Suppressor macrophage treated with lipopolysaccharide for 4 hours (primary cell): ENCODE results near the gene AP4M1.
A peak's percentile ranks its signal among the peaks of the same experiment; 100 is the strongest.
"Not testable (repeated sequence)": the region's sequence is repeated elsewhere in the genome, so short reads cannot be mapped to it uniquely, and the experiment has no call there.

ENCODE experiments used
- DNase-seq: peaks from one replicate; pipeline ENCODE4 v3.0.0-alpha.2; 2020

Gene AP4M1

GRCh38 chr7:100132697-100133151 is 31.3 kb downstream of the AP4M1 start:
- peak; percentile 71 for DNase-seq

- DNase-seq = no peak
Measured at GRCh38 chr7:100137851-100138760, 36.7 kb downstream of the AP4M1 start.

- no peak for DNase-seq
Measured at GRCh38 chr7:100141555-100141949, 40.1 kb downstream of the AP4M1 start.

- no peak for DNase-seq
Measured at GRCh38 chr7:100142461-100142860, 41.0 kb downstream of the AP4M1 start.

GRCh38 chr7:100146350-100146749 is 44.9 kb downstream of the AP4M1 start:
- not testable (repeated sequence) for DNase-seq

- DNase-seq = no peak
Measured at GRCh38 chr7:100147278-100147677, 45.8 kb downstream of the AP4M1 start.

GRCh38 chr7:100148225-100148558 is 46.7 kb downstream of the AP4M1 start:
- no peak for DNase-seq

- peak; percentile 99 for DNase-seq
Measured at GRCh38 chr7:100148559-100149328, 47.3 kb downstream of the AP4M1 start, which contains the start of gene LAMTOR4. LAMTOR4 (plus strand) TSS chr7:100148918; CDS start chr7:100148973, 55 bp downstream.

GRCh38 chr7:100152404-100152803 is 51.0 kb downstream of the AP4M1 start:
- DNase-seq = peak; percentile 75

- DNase-seq = no peak
Measured at GRCh38 chr7:100152937-100153666, 51.7 kb downstream of the AP4M1 start.

- DNase-seq = no peak
Measured at GRCh38 chr7:100153708-100154535, 52.5 kb downstream of the AP4M1 start.

GRCh38 chr7:100154651-100155491 is 53.4 kb downstream of the AP4M1 start:
- no peak for DNase-seq

GRCh38 chr7:100155553-100156317 is 54.3 kb downstream of the AP4M1 start:
- no peak for DNase-seq

- DNase-seq = peak; percentile 25
Measured at GRCh38 chr7:100156331-100157068, 55.1 kb downstream of the AP4M1 start.

- DNase-seq = no peak
Measured at GRCh38 chr7:100157069-100157333, 55.6 kb downstream of the AP4M1 start.

- peak; percentile 53 for DNase-seq
Measured at GRCh38 chr7:100157334-100158228, 56.1 kb downstream of the AP4M1 start.
